Suprapubic skin (tissue), 3 donors: Measurements from ENCODE around the gene CARD14.

ENCODE experiments used
- POLR2A ChIP-seq, 2 donors: fragments of 450-650 bp; IDR thresholded peaks; one replicate each; pipeline ENCODE4 v1.6.1; 2017; ENCODE audit warnings: antibody characterized with exemption in 2 of 2, mild to moderate bottlenecking in 2 of 2, moderate library complexity in 2 of 2
- TF ChIP-seq, protein P1 (sequence below), 2 donors: fragments of 200-600 bp in 1 of 2; fragments of 450-650 bp in 1 of 2; sonication (generic) in 1 of 2; IDR thresholded peaks; one replicate each; pipeline ENCODE4 v1.5.1; 2016 to 2019; ENCODE audit warnings: antibody characterized with exemption in 2 of 2, mild to moderate bottlenecking in 1 of 2, moderate library complexity in 1 of 2

DNA sequence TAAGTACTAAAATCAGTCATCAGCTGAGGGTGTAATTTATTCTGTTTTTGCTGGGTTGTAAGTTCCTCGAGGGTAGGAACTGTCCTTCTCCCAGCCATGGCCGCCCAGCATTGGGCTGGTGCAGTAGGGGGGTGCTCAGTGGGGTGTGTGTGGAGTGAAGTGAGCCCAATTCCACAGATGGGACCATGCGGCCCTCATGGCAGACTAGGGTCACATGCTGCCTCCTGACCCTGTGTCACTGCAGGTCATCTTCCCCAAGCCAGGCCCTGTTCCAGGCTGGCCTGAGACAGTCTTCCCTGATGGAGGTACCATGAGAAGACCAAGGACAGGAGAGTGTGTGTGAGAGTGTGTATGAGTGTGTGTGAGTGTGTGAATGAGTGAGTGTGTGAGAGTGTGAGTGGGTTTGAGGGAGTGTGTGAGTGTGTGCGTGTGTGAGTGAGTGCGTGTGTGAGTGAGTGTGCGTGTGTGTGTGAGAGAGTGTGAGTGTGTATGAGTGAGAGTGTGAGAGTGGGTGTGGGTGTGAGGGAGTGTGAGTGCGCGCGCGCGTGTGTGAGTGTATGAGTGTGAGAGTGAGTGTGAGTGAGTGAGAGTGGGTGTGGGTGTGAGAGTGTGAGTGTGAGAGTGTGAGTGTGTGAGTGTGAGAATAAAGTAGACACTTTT lies 54.1 kb downstream of the CARD14 start:
- no peak for TF ChIP-seq POLR2A (IDR thresholded peaks at IDR 0.05)
- TF ChIP-seq, protein P1, sequence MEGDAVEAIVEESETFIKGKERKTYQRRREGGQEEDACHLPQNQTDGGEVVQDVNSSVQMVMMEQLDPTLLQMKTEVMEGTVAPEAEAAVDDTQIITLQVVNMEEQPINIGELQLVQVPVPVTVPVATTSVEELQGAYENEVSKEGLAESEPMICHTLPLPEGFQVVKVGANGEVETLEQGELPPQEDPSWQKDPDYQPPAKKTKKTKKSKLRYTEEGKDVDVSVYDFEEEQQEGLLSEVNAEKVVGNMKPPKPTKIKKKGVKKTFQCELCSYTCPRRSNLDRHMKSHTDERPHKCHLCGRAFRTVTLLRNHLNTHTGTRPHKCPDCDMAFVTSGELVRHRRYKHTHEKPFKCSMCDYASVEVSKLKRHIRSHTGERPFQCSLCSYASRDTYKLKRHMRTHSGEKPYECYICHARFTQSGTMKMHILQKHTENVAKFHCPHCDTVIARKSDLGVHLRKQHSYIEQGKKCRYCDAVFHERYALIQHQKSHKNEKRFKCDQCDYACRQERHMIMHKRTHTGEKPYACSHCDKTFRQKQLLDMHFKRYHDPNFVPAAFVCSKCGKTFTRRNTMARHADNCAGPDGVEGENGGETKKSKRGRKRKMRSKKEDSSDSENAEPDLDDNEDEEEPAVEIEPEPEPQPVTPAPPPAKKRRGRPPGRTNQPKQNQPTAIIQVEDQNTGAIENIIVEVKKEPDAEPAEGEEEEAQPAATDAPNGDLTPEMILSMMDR (IDR thresholded peaks at IDR 0.05), result no peak
